Activated T-helper 9 cell treated with anti-CD3 and anti-CD28 coated beads, Interleukin-2, amount 50 U/mL, for 16 hours (primary cell): ENCODE results near the gene CRTAC1.
"Not testable (repeated sequence)": the region's sequence is repeated elsewhere in the genome, so short reads cannot be mapped to it uniquely, and the experiment has no call there.

Experiments used
- DNase-seq: peaks from one replicate; pipeline ENCODE4 v3.0.0-alpha.2; 2020; ENCODE audit warnings: low read depth

CRTAC1 gene

DNA sequence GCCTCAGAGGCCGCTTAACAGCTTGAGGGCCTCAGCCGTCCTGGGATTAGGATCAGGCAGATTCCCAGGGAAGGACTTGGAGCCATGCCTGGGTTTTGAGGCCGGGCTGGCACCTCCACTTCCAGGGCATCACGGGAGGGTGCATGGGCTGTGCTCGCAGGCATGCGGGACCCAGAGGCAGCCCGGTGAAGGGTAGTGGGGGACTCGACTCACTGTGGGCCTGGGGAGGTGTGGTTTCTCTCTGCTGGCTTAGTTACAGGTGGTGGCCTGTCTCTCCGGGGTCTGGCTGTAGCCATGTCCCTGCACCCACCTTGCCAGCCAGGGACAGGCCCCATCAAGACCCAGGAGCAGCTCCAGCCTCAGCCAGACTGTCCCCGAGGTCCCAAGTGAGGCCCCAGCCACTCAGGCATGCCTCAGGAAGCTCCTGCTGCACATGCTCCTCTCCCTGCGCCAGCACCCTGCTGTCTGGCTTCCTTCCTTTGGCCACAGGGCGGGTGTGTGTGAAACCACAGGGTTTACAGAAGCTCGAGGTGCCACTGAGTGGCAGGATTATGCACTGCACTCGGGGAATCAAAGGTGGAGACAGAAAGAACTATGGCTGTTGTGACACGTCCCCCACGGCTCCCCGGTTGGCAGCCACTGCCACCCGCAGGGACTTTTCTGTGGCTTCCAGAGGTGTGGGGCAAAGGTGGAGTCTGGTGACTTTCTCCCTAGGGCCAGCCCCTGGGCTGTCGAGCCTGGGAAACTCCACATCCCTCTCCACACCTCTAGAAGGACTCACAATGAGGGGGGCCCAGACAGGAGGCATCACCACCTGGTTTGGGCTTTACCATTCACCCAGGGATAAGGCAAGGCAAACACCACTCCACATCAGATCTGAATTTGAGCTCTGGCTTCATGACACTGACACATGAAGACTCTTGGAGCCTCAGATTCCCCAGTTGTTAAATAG, 161.1 kb downstream of the CRTAC1 start:
- DNase-seq: peak; percentile 55

DNA sequence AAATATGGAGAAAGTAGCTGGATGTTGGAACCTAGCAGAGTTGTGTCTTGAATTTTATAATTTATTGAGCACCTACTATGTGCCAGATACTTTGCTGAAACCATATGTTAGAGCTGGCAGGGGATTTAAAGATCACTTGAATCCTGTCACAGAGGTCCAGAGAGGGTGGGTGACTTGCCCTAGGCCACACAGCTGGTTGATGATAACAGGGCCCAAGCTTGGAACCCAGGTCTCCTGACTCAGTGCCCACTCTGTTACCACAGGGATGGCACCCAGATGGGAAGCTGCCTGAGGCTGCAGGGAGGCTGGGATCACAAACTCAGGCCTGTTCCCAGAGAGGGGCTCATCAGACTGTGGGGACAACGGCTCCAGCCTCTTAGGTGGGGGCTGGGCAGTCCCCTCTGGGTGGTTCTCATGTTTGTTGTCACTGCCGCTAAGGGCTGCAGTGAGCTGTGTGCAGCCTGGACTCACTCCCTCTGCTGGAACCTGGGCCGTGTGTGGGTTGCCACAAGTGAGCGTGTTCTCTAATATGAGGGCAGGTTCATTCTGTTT, 162.2 kb downstream of the CRTAC1 start:
- no peak for DNase-seq

DNA sequence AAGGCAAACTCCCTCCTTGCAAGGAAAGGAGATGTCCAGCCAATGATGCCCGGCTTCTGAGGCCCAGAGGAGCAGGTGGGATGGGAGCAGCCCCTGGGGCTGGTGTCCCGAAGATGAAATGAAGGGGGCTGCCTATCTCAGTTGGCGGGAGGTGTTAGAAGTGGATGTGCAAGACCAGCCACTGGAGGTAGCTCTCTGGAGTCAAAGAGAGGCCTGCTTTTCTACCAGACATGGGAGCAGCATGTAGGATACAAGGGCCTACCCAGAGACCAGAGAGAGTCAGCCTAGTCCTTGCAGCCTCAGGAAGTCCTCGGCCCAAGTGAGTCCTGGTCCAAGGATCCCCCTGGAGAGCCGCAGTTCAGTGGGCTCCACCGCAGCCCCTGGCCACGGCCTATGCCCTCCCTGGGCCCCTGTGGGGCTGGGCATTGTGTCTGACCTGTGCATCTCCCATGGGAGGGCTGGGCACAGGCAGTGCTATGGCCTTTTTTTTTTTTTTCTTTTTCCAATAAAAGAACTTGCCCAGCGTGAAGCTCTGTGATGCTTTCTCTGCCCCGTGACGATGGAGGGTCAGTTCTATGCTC, 163.1 kb downstream of the CRTAC1 start:
- no peak for DNase-seq

DNA sequence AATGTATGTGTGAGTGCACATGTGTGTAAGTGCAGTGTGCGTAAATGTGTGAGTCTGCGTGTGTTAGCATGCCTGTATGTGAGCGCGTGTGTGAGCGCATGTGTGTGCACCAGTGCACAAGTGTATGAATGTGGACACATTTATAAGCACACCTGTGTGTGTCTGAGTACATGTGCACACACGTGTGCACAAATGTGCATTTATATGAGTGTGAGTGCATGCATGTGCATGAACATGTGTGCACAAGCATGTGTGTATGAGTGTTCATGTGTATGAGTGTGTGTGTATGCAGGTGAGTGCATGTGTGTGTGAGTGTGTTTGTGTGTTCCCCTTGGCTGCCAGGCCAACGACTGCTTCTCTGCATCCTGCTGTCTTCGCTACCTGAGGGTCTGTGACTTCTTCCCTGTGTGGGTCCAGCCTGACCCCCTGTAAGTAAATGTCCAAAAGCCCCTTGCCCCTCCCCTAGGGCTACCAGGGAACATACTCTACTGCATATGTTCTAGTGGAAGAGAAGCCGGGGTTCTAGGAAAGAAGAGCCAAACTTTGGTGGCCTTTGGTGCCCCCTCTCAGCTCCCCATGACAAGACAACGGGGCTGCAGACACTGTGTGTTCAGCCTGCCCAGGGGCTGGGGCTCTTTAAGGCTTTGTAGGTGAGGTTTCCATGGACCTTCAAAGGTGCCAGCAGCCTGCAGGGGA, 163.7 kb downstream of the CRTAC1 start:
- no peak for DNase-seq

DNA sequence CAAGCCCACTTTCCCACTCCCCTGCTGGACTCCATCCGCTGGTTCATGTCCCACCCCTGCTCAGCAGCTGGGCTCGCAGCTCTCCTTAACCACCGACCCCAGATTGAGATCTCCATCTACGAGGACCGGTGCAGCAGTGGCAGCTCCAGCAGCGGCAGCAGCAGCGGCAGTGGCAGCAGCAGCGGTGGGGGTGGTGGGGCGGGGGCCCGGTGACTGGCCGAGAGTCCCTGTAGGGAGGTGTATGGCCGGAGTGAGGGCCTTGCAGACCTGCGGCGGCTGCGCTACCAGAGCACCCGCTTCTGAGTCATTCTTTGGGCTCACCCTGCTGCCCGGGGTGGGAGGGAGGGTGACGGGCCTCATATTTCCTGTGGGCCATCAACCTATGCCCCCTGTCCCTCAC, 164.9 kb downstream of the CRTAC1 start:
- no peak for DNase-seq

DNA sequence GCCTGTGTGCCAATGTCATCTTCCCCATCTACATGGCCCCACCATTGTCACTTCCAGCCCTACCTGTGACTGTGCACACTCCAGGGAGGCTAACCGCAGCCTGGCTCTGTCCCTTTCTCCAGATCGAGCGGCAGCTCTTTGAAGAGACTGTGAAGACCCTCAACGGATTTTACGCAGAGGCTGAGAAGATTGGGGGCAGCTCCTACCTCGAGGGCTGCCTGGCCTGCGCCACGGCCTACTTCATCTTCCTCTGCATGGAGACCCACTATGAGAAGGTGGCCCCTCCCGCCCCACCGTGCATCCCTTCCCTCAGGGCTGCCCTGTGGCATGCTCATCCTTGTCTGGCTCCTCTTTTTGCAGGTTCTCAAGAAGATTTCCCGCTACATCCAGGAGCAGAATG, 166.6 kb downstream of the CRTAC1 start:
- DNase-seq: no peak

DNA sequence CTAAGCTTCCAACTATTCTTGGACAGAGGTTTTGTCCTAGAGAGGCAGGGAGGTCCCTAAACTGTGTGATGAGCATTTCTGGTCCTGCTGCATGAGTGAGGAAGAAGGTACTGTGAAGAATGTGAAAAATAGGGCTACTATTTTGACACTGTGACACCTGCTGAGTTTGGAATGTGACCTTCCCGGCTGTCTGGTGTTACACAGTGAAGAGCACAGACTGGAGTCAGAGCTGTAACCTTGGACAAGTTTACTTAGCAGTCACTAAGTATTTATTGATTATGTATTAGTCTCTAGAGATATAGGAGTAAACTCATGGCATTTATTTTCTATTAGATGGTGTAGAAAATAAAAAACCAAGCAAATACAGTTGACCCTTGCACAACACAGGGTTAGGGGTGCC, 168.5 kb downstream of the CRTAC1 start:
- DNase-seq: no peak

DNA sequence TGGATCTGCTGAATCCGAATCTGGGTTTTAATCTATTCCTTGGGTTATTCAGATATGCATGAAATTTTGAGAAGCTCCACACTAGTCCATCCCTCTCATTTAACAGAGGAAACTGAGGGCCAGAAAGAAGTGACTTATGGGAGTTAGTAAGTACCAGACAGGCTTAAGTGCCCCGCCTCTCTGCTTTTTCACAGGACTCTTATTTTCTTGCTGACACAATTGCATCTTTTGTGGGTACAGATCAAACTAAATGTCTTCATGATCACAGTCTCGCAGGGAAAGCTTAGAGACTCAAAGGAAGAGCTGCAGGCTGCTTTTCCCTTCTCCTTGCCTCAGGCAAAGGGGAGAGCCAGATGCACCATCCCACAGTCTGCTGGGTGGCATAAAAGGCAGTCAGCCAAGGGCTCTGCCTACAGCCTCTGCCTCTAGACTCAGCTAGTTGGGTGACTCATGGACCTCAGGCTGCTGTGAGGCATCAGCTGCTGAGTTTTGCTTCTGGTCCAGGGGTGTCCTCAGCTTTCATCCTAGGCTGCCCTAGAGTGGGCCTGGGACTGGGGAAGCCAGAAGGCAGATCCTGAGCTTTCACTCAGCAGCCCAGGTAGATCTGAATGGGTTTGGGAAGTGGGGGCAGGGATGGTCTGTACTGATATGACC, 169.2 kb downstream of the CRTAC1 start:
- no peak for DNase-seq

DNA sequence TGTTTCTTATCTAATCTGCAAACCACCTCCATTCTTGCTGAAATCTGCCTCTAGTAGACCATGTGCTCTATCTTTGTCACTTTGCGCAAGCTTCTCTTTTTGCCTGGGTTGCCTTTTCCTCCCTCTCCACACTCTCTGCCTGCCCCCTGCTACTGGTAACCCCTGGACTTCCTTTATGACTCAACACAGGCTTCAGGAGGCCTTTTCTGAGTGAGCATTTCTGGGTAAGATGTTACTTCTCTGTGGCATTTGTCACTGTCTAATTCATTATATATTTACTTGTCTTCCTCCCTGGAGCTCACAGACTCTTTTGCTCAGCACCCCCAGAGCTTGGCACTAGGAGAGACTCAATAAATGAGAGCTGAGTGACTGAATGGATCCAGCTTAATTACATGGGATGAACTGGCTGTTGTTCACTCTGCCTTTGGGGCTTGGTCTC, 172.4 kb downstream of the CRTAC1 start:
- DNase-seq: no peak

DNA sequence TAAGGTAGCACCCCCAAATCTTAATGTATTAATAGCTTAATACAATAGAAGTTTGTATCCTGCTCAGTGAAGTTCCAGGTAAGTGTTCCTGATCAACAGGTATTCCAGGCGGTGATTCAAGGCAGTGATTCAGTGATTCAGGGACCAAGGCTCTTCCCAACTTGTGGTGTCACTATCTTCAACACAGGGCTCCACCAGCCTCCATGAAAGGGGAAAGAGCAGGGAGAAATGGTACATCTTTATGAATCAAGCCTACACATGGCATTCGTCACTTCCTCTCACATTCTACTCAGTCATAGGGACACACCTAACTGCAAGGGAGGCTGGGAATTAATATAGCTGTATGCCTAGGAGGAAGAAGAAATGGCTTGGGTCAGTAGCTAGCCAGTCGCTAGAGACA, 175.7 kb downstream of the CRTAC1 start:
- no peak for DNase-seq

DNA sequence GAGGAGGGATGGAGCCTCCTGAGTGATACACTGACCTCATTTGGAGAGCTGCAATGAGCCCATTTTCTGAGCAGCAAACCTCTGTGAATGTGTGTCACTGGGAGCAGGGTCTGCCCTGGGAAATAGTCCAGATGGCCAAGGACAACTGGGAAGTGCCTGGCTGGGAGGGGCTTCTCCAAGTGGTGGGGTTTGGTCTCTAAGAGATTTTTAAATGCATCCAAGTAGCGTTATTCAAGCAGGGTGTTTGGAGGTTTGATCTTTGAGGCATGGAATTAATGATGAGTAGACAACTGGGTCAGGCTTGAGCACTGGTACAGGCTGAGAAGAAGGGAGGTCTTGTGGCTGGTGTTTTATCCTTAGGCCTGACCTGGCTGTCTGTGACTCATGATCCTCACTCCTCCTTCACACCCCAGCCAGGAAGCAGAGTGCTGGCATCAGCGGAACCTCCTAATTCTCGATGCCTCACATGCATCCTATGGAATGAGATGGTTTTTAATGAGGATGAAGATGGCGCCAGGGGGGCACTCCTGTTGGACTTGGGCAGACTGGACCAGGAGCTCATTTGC, 177.5 kb downstream of the CRTAC1 start:
- DNase-seq: no peak

DNA sequence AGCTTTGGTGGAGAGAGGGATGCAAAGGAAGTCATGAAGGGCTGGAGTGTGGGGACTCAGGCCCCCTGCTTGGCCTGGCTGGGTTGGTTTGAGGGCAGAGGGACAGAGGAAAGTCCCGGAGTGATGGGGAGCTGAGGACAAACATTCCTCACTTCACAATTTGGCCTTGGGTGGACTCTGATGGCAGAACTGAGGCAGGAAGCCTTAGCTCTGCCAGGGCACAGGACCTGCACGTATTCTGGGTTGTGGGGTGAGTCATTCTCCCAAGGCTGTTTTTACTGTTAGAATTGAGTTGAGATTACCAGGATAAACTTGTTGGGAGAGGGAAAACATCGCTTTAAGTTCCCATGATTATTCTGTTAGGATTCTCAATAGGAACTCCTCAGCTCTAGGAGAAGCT, 178.1 kb downstream of the CRTAC1 start:
- DNase-seq: no peak

DNA sequence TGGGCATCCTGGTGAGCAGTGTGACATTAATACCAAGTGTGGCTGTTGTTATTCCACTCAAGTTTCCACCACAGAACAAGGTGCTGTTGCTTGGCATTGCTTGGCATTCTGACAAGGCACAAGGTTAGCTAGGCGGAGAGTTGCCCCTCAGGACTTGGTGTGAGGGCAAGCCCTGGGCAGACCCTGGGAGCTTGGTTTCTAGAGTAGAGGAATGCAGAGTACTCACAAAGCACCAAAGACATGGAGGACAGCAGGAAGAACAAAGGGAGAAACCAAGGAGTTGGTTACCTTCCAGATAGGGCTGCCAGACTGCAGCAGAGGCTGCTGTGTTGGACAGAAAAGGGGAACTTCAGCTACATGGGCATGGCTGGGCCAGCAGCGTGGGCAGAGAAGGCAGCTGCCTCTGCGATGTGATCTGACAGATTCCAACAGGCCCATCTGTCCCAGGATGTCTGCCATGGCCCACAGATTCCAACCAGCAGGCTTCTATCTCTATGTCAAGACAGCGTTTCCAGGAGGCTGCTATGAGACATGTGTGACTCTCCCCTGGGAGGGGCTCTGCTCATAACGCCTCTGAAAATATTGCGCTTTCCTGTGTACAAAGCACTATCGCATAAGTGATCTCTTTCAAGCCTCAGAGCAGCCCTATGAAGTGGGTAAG, 178.9 kb downstream of the CRTAC1 start:
- DNase-seq: no peak

DNA sequence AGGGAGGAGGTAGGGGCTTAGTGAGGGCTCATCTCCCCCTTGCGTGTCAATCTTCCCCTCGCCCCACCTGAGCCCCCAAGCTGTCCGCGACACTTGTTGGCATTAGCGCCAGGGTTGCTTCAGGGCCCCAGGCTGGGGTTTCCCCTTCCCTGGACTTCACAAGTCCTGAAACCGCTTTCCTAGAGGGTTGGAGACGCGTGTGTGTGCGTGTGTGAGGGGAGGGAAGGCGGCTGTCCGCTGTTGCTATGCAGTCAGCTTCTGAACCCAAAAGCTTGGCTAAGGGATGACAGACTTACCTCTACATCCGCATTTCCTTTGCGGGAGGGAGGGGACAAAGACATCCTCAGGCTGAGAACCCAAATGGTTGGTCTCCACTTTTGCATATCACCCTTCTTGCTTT, 180.0 kb downstream of the CRTAC1 start:
- DNase-seq: no peak

DNA sequence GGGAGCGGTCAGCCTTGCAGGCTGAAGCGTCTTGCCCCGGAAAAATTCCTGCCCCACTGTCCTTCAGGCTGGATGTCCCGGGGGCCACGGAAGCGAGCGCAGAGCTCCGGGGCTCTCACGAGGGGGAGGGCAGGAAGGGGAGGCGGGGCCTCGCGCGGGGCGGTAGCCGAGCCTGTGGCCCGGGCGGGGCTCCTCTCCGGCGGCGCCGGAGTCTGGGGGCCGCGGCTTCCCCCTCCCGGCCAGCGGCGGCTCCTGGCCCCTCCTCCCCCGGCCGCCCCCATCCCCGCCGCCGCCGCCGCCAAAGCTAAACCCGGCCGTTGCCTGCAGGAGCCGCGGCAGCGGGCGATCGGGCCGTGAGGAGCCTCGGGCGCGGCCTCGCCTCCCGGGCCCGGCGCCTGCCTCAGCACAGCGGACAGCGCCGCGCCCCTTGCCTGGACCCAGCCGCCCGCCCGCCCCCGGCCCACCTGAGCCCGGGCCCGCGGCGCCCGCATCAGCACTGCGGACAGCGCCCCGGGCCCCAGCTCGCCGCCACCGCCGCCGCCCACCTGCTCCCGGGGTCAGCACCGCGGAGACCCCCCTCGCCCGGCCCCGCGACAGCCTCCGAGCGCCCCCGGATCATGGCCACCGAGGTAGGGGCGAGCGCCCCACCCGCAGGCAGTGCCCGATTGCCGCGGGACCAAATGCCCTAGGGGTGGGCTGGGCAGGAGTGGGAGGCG, 180.6 kb downstream of the CRTAC1 start, which contains the start of gene GOLGA7B:
Gene GOLGA7B, plus strand, starts transcription at position 157 of the 716 bp plus-strand sequence. Its CDS starts 461 bp downstream, at position 618.
- DNase-seq: peak; percentile 53

DNA sequence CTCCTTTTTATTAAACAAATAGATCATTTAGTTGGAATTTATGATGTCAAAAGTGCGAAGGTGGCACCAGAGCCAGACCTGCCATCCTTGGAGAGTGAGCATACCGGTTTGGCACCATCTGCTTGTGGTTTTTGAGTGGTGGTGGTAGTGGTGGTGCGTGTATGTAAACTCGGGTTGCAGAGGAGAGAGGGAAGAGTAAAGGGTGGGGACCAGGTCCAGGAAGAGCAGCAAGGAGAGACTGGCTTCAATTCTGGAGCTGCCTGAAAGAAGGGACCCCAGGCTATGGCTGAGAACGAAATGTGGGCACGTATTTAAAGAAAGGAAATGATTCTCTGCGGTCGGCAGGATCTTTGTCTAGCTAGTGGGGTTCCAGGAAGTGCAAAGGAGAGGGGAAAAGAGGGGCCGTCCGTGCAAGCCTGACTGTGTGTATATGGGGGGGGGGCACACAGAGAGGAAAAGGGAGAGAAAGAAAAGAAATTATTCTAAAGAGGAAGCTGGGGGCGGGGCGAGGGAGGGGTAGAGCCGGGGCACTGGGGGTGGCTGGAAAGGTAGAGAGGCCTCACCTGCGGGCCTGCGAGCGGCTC, 181.2 kb downstream of the CRTAC1 start:
- no peak for DNase-seq

DNA sequence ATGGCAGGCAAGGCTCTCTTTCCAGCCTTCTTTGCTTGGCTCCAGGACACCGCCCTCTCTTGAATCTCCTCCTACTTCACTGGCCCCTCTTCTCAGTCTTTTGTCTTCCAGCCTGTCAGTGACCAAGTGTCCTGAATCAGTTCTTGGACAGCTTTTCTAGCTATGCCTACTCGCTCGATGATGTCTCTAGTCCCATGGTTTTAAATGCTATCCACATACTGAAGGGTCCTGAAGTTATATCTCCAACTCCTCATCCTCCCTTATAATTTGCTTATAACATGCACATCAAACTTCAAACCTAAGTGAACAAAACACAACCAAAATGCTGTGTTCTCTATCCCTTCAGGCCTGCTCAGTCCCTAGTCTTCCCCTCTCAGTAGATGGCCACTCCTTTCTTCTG, 185.7 kb downstream of the CRTAC1 start:
- no peak for DNase-seq

DNA sequence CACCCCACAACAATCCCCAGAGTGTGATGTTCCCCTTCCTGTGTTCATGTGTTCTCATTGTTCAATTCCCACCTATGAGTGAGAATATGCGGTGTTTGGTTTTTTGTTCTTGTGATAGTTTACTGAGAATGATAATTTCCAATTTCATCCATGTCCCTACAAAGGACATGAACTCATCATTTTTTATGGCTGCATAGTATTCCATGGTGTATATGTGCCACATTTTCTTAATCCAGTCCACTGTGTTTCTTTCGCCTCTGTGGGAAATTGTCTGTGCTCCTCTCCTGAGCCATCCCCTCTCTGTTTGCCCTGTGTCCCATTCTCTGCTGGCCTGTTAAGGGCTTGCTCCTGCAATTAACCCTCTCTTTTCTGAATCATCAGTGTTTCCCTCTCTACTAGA, 186.4 kb downstream of the CRTAC1 start:
- not testable (repeated sequence) for DNase-seq

DNA sequence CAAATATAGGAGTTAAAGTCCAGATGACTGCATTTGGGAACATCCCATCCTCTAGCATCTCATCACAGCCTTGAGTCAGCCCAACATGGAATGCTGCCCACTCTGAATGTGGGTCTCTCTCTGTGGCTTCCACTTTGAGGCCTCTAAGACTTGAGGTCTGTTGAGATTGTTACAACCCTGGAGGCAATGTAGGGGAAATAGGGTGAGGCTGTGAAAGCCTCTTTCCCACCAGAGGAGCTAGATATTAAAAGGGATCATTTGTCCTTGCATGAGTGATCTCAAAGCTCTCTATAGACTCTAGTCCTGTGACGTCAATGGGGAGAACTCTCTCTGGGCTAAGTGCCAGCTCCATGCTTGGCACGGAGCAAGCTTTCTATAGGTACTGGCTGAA, 187.1 kb downstream of the CRTAC1 start:
- DNase-seq: no peak

DNA sequence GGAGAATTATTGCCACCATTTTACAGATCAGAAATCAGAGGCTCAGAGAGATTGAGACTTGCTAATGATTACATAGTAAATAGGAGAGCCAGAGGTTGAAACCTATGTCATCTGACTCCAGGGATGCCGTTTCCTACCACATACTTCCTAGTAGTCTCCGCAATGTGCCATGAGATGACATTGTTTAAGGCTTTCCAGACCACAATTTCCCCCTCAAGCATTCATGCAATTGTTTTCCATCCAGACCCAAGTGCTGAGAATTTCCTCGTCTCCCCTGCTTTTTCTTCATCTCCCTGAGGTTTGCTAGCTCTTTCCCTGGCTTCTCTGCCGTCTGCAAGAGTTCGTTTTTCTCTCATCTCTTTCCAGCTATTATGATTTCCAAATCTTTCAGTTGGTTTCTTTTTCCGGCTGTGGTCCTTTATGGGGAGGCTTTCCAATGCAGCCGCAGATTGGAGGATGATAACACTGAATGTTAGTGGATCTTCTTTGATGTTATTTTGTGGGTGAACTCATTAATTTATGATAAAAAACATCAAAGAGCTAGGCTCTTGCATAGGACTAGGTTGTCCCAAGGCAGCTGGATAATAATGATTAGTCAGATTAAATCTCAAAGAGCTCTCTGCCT, 187.7 kb downstream of the CRTAC1 start:
- no peak for DNase-seq
